ENCODE results near the gene EAF2.

DNA sequence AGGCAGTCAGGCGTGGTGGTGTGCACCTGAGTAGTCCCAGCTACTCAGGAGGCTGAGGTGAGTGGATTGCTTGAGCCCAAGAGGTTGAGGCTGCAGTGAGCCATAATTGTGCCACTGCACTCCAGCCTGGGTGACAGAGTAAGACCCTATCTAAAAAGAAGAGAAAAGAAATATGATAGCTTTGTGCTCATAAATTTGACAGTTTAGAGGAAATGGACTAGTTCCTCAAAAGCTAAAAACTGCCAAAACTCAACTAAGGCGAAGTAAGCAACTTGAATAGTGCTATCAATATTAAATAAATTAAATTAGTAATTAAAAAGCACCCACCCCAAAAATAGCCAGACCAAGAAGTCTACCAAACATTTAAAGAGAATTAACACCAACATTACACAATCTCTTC lies 34.7 kb downstream of the EAF2 start:
- TF ChIP-seq, protein P1, sequence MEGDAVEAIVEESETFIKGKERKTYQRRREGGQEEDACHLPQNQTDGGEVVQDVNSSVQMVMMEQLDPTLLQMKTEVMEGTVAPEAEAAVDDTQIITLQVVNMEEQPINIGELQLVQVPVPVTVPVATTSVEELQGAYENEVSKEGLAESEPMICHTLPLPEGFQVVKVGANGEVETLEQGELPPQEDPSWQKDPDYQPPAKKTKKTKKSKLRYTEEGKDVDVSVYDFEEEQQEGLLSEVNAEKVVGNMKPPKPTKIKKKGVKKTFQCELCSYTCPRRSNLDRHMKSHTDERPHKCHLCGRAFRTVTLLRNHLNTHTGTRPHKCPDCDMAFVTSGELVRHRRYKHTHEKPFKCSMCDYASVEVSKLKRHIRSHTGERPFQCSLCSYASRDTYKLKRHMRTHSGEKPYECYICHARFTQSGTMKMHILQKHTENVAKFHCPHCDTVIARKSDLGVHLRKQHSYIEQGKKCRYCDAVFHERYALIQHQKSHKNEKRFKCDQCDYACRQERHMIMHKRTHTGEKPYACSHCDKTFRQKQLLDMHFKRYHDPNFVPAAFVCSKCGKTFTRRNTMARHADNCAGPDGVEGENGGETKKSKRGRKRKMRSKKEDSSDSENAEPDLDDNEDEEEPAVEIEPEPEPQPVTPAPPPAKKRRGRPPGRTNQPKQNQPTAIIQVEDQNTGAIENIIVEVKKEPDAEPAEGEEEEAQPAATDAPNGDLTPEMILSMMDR (conservative IDR thresholded peaks at IDR 0.05) = no peak
- no peak for TF ChIP-seq ZFX (IDR thresholded peaks at IDR 0.05)

Data from C4-2B (cell line).